Stimulated activated CD4-positive, alpha-beta T cell treated with anti-CD3 and anti-CD28 coated beads, Interleukin-12 subunit alpha, Interleukin-12 subunit beta, amount 100 ng/mL, for 48 hours (primary cell): ENCODE data around the gene PHF21B.
"Not testable (repeated sequence)": the region's sequence is repeated elsewhere in the genome, so short reads cannot be mapped to it uniquely, and the experiment has no call there.

Source experiments
- DNase-seq, 3 donors: peaks; one replicate each; pipeline ENCODE4 v3.0.0-alpha.2; 2020; ENCODE audit warnings: low read depth in 2 of 3, low spot score in 1 of 3

Gene PHF21B

DNA sequence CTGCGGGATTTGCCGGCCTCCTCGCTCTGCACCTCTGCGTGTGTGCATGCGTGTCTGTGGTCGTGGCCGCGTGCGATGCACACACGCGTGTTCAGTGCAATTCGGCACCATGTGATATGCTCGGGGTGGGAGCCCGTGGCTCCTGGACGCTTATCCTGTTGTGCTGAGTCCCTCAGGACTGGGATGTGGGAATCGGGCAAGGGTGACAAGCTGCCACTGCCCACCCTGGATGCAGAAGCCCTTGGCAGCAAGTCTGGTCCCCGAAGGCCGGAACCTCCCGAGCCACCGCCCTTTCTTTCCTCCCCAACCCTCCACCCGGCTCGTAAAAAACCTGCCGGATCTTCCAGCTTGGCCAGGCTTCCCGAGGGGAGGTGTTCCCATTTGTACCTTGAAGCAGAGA is 128.2 kb downstream of the PHF21B start:
- no peak for DNase-seq

DNA sequence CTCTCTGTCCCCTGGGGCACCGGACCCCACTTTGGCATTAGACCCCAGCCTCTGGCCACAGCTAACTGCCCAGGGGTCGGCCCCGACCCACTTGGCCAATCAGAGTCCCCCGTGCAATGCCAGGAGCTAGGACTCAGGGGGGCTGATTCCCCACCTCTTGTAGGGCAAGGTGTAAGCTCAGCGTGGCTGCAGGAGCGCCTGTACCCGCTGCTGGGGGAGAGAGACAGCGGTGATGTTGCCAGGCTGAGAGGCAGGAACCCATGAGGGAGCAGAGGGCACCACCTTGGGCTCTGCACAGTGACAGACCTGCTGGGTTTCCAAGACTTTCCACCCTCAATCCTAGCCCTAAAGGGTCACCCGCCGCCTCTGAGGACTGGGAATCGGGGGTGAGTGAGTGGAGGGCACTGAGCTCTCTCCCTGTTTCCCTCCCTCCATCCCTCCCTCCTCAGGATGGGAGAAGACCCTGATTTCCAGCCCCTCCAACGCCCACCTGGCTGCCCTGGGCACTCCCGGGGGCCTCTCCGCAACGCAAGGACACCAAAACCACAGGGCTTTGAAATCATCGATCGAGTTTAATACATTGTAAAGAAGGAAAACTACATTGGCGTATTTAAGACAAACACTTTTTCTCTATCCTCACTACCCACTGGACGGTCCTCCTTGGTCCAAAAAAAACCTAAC is 129.1 kb downstream of the PHF21B start:
- no peak for DNase-seq

DNA sequence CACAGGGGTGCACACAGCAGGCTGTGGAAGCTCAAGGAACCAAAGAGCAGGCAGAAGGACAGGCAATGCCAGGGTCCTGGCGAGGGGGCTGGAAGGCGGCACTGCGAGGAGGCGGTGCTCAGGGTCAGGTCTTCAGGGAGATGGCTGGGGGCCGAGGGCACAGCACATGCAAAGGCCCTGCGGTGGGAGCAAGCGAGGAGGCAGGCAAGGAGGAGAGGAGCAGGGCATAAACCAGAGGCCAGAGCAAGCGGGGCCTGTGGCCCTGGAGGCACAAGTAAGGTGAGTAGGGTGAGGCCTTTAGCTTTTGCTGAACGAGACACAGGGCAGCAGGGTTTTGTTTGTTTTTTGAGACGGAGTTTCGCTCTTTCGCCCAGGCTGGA is 130.5 kb downstream of the PHF21B start:
- DNase-seq: no peak

DNA sequence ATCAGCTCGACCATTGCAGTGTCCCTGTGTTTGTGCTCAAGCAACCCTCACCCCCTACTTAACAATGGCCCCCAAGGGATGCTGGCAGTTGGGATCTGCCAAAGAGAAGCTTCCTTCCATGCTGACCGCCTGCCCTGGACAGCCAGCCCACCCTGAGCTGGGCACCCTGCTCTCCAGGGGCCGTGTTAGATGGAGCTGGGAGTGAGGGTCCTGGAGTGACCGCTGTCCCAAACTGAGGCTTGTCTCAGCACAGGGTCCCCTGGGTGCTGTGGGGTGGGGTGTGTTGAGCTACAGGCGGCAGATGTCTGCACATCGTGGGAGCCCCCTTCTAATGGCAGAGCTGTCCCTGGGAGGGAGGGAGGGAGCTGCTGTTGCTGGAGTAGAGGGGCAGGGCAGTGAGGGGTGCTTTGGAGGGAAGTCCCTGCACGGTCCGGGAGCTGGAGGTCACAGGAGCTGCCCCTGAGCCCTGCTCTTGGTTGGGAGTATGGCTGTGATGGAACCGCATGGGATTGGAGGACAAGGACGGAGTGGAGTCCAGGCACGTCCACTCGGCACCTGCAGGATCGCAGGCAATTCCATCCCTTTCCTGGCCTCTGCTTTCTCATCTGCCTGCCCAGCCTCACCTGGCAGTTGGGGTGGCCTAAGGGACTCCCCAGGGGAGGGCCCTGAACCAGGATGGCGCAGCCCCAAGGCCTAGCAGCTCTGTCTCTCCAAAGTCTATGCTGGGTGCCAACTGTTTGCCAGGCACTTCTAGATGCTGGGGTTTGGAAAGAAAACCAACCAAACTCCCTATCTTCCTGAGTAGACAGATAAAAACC is 131.1 kb downstream of the PHF21B start:
- DNase-seq: no peak

DNA sequence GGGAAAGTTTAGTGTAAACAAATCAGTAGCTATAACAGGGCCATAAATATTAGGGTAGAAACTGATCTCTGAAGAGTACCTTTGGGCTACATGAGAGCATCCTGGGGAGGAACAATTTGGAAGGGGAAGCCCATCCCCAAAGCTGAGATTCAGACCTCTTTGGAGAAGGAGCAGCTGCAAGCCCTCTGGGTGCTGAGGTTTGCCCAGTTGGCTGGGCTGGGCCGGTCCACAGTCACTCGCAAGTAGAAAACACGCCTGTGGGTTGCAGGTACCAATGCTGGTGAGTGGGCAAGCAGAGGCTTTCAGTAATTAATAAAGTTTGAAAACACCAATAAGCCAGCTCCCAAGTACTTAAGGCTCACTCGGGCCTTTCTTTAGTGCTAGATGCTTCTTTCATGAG is 132.9 kb downstream of the PHF21B start:
- no peak for DNase-seq

DNA sequence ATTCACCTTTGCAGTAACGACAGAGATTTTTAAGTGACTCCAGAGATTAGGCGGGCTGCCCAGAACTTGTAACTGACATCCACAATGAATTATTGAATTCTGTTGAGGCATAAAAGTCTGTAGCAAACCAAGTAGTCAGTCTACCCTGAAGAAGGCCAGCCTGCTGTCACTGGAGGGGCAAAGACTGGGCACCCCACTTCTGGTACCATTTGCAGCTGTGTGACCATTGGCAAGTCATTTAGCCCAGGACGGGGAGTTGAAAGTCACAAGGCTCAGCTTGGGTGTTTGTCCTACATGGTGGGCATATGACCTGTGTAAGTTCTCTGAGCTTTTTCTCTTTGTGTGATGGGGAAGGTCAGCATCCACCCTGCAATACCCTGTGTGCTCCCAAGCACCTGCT is 138.0 kb downstream of the PHF21B start:
- no peak for DNase-seq

DNA sequence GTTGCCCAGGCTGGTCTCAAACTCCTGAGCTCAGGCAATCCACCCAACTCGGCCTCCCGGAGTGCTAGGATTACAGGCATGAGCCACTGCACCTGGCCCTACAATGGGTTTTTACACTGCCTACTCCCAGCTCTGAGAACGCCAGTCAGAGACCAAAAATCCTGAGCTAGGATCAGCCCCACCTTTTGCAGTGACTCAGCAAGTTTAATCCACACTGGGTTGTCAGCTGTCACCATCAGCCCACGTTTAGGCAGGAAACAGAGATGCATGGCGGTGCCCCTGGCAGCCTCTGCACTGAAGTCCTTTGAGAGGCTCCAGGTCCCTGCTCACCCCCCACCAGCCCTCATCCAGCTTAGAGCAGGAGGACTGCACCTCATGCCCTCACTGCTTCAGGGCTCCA is 139.8 kb downstream of the PHF21B start:
- no peak for DNase-seq

DNA sequence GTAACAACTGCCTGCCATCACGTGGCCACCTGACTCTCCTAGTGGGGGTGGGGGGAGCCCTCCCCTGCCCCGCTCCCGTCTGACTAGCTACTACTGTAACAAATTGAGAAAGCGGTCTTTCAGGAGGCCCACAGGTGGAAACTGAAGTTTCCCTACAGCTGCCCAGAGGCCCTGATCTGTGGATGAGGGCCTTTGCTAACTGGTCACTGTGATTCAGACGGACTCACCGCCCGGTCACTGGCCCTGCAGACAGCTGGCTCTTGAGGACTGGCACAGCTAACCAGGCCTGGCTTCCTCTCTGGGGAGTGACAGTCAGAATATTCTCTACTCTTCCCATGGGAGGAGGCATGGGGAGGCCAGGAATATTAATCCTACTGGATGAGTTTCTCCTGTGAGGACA is 140.6 kb downstream of the PHF21B start:
- DNase-seq: no peak

DNA sequence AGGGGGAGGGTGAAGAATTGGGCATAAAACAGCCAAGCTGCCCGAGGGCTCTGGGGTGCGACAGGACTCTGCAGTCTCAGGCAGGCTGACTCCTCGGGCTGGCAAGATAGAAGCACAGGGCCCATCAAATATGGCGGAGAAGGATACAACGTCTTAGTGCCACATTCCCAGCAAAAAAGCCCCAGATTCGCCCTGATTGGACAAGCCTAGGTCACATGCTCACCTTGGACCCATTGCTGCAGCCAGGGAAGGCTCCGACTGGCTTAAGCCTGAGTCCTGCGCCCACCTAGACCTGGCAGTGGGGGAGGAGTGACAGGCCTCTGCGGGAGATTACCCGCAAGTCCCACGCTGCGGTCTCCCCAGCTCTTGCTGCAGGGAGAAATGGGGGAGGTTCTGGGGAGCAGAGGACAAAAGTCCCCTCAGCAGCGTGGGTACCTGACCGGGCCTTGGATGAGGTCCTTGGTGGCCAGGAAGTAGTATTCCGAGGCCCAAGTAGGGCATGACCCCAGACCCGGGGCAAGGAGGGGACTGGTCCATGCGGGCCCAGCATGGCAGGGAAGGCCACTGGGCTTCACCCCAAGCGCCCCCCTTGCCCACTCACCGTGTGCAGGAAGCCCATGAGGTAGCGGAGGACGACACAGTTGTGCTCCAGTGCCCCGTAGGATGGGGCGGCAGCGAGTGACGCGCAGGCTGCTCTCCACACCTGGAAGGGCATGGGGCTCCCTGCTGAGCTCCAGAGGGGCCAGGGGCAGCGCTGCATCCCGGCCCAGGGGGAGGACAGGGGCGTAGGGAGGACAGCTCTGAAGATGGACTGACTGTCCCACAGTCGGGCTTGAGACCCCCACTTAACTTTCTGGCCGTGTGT is 144.4 kb downstream of the PHF21B start:
- DNase-seq: no peak

DNA sequence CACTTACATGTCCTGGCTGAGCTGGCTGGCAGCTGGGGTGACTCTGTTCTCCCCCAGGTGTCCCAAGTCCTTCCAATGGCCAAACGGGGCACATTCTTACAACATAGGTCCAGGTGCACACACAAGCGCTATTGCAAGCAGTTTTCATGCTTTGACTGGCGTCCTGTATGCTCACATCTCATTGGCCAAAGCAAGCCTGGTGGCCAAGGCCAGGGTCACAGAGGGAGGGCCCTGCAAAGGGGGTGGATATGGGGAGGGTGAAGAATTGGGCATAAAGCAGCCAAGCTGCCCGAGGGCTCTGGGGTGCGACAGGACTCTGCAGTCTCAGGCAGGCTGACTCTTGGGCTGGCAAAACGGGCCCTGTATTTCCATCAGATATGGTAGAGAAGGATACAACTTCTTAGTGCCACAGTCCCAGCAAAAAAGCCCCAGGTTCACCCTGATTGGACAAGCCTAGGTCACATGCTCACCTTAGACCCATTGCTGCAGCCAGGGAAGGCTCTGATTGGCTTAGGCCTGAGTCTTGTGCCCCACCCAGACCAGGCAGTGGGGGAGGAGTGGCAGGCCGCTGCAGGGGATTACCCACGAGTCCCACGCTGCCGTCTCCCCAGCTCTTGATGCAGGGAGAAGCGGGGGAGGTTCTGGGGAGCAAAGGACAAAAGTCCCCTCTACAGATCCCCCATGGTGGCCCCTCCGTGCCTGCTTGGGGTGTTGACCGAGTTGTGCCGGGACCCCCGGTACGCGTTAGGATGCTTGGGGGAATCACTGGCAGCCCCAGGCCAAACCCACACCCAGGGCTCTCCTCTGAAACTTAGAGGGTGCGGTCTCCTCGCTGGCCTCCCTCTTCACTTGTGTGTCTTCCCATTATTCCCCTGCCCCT is 146.6 kb downstream of the PHF21B start:
- no peak for DNase-seq

DNA sequence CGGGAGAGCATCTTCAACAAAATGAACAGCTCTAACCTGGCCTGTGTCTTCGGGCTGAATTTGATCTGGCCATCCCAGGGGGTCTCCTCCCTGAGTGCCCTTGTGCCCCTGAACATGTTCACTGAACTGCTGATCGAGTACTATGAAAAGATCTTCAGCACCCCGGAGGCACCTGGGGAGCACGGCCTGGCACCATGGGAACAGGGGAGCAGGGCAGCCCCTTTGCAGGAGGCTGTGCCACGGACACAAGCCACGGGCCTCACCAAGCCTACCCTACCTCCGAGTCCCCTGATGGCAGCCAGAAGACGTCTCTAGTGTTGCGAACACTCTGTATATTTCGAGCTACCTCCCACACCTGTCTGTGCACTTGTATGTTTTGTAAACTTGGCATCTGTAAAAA is 147.5 kb downstream of the PHF21B start:
- DNase-seq: no peak

DNA sequence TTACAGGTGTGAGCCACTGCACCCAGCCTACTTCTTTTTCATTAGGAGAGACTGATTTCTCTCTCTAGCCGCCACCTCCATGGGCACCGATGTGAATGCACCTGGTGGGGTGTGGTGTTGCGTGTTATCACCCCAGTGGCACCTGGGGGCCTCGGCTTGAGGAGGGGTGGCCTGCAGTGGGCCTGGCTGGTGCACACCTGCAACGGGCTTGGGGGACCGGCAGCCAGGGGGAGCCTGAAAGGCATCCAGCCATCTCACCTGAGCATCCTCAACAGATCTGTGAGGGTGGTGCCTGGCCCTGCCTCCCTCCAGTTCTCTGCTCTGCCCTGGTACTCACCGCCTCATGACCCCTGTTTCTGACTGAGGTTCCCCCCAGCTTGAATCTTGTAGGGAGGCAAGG is 148.6 kb downstream of the PHF21B start:
- DNase-seq: no peak

DNA sequence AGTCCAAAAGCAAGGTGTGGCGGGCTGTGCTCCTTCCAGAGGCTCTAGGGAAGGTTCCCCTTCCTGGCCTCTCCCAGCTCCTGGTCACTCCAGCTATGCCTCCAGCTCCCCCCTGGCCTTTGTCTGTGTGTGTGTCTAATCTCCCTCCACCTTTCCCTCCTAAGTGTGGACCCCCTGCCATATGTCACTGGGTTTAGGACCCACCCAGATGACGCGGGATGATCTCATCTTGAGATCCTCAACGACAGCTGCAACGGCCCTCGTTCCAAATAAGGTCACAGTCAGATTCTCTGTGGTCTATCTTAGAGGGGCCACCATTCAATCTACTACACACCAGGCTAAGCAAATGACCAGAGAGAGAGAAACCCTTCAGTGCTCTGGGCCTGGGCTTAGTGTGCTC is 149.5 kb downstream of the PHF21B start:
- DNase-seq: no peak

DNA sequence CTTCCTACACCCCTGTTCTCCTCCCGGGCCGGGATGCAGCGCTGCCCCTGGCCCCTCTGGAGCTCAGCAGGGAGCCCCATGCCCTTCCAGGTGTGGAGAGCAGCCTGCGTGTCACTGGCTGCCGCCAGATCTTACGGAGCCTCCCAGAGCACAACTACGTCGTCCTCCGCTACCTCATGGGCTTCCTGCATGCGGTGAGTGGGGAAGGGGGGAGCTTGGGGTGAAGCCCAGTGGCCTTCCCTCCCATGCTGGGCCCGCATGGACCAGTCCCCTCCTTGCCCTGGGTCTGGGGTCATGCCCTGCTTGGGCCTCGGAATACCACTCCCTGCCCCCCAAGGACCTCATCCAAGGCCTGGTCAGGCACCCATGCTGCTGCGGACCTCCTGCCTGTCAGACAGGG is 150.2 kb downstream of the PHF21B start:
- DNase-seq: no peak

DNA sequence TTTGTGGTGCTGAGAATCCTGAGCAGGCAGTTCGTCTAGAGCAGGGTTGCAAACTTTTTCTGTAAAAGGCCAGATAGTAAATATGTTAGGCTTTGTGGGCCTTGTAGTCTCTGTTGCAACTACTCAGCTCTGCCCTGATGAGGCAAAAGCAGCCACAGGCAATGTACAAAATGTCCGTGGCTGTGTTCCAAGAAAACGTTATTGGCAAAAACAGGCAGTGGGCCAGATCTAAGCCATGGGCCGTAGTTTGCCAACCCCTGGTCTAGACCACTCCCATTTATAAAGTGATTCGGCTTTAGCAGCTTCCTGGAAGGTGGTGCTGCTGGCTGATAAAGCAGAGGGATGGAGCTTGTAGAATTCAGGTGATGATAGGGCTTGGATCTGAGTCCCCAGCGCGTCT is 151.0 kb downstream of the PHF21B start:
- DNase-seq: not testable (repeated sequence)

DNA sequence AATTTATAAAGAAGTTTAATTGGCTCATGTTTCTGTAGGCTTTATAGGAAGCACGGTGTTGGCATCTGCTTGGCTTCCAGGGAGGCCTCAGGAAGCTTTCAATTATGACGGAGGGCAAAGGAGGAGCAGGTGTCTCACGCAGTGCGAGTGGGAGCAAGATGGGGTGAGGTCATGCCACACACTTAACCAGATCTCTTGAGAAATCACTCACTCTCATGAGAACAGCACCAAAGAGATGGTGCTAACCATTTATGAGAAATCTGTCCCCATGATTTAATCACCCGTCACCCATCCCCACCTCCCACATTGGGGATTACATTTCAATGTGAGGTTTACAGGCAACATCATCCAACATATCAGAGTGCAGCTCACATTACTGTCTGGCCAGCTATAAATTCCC is 153.9 kb downstream of the PHF21B start:
- DNase-seq: peak in 1 of 3 donors; percentile 4

DNA sequence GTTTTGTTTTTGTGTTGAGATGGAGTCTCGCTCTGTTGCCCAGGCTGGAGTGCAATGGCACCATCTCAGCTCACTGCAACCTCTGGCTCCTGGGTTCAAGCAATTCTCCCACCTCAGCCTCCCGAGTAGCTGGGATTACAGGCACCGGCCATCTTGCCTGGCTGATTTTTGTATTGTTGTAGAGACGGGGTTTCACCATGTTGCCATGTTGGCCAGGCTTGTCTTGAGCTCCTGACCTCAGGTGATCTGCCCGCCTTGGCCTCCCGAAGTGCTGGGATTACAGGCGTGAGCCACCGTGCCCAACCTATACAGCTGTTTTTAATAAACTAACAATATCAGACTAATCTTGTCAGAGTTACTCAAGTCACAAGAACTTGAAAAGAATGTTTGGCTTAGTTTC is 155.2 kb downstream of the PHF21B start:
- not testable (repeated sequence) for DNase-seq

DNA sequence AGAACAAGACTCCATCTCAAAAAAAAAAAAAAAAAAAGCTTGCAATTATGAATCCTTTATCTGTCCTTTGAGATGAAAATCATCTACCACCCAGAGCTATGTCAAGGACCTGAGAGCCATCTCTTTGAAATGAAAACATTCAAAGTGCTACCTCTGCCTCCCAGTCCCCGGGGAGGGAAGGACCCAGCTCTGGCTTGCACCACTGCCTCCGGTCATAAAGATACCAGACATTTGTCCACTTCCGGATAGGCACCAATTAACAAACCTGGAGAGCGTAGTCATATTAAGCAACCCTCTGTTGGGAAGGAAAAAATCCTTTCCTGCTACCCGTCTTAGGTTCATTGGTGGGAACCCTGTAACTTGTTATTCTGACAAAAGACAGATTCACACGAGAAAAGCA is 158.9 kb downstream of the PHF21B start:
- no peak for DNase-seq

DNA sequence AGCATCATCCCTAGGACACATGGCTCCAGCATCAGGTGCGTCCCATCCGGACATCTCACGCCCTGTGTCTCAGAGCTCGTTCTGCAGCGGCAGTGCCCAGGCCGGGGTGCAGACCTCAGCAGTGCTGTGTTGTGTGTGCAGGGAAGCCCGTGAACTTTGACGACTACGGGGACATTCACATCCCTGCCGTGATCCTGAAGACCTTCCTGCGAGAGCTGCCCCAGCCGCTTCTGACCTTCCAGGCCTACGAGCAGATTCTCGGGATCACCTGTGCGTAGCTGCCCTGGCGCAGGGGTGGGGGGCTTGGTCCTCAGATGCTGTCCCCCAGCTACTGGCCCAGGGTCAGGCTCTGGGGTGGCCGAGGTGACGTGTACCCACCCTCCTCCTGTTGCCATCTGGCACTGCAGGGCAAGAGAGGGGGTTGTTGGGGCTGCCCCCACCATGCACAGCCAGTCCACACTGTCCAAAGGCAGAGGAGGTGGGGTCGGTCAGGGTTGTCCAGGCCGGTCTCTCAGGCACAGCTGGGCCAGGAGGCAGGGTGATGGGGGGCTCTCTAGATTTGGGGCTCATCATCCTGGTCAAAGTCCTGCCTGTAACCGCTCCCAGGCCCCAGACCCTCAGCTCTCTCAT is 160.9 kb downstream of the PHF21B start:
- DNase-seq: no peak

DNA sequence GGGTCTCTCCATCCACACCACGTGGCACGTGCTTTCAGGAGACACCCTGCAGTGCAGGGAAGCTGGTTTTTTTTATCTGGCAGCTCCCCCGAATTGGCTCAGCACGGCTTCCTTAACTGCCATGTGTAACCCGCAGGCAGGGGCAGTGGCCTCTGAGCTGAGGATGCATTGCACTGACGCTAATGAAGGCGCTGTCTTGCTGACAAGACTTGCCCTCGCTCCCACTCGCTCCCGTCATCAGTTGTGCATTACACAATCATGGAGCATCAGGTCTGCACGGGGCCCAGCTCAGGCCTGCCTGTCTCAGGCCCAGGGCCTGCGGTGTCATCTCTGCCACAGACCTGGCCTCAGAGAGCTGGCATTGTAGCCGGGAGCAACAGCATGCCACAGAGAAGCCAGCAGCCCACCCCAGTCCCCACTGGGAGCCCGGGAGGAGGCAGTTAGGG is 161.5 kb downstream of the PHF21B start:
- DNase-seq: no peak
